ENCODE data around the gene RAB5B. TPM values are rescaled to one million over a fixed set of nuclear protein-coding genes. Genes with fewer than 3 reads are reported as not detected.

Gene RAB5B
- total RNA-seq, 6 experiments from 2014 or later, result 90.2 to 107 (median 96.5) TPM

DNA sequence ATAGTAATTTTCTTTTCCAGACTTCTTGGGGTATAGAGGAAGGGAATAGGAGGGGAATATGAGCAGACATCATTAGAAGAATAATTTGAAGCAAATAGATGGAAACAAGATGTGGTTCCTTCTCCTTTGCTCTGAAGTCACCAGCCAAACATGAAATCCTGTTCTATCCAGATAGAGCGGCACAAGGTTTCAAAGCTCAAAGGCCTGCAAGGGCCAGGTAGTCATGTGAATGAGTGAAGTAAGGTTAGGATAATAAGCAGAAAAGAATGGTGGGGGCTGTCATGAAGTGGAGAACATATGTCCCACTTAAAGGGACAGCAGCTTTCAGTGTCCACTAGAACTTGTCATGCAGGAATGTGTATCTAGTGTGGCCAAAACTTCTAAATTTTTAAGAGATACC, 44.5 kb downstream of the RAB5B start:
- Mint-ChIP-seq H3K27me3 (ENCODE audit: insufficient read depth) (no peaks in the 10 kb centered on the region), H3K4me1 (ENCODE audit: low read depth) (peaks cover 10% of the 10 kb centered on the region; the same call in 1 of the 2 replicates), H3K36me3 (ENCODE audit: low read depth) (no peaks in the 10 kb centered on the region), H3K27ac (no peak overlapping the region), H3K9me3 (no peaks in the 10 kb centered on the region), H3K4me3 (no peak overlapping the region)
- TF ChIP-seq, protein P1, sequence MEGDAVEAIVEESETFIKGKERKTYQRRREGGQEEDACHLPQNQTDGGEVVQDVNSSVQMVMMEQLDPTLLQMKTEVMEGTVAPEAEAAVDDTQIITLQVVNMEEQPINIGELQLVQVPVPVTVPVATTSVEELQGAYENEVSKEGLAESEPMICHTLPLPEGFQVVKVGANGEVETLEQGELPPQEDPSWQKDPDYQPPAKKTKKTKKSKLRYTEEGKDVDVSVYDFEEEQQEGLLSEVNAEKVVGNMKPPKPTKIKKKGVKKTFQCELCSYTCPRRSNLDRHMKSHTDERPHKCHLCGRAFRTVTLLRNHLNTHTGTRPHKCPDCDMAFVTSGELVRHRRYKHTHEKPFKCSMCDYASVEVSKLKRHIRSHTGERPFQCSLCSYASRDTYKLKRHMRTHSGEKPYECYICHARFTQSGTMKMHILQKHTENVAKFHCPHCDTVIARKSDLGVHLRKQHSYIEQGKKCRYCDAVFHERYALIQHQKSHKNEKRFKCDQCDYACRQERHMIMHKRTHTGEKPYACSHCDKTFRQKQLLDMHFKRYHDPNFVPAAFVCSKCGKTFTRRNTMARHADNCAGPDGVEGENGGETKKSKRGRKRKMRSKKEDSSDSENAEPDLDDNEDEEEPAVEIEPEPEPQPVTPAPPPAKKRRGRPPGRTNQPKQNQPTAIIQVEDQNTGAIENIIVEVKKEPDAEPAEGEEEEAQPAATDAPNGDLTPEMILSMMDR (IDR thresholded peaks at IDR 0.05), result no peak
- DNase-seq, result no peak

DNA sequence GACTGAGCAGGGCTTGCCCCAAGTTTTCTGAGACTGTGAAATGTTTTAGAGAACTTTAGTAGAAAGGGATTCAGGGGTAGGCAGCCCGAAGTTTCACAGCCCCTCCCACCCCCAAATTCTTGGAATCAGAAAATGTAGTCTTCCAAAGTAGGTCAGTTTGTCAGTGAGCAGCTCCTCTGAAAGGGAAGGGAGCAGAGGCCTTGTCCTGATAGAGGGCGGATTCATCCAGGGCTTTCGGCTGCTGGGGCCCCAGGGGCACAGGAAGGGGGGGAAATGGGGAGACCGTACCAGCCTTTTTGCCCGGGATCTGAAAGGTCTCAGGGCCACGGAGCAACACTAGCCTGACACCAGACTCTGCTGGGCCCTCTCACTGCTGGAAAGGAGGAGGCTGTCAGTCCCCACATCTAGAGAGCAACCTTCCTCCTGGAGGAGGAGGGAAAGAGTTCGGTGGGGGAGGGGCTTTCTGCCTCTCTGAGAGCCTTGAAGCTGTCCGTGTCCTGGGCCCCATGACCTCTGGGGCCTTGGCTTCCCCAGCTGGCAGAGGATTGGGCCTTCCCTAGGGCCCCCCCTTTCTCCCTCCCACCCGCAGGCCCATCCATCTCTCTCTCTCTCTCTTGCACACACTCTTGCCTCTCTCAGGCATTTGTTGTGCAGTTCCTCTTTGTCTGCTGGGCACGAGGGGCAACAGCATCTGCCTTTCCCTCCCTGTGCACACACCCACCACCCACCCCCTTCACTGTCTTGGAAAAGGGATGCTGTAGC, 46.7 kb downstream of the RAB5B start, which contains the start of gene IKZF4:
IKZF4 (plus strand) TSS at position 621 of the 762 bp plus-strand sequence. CDS start 451 bp downstream, outside the sequence.
- Mint-ChIP-seq H3K4me1 (ENCODE audit: low read depth) (peaks cover 10% of the 10 kb centered on the region; the same call in 1 of the 2 replicates), H3K36me3 (ENCODE audit: low read depth) (no peaks in the 10 kb centered on the region), H3K4me3 (no peak within 1 kb of the TSS), H3K27me3 (ENCODE audit: insufficient read depth) (no peaks in the 10 kb centered on the region), H3K27ac (no peak within 1 kb of the TSS; the same call in 1 of the 2 replicates), H3K9me3 (no peaks in the 10 kb centered on the region)
- DNase-seq, result no peak
- TF ChIP-seq, protein P1 (IDR thresholded peaks at IDR 0.05), result no peak

DNA sequence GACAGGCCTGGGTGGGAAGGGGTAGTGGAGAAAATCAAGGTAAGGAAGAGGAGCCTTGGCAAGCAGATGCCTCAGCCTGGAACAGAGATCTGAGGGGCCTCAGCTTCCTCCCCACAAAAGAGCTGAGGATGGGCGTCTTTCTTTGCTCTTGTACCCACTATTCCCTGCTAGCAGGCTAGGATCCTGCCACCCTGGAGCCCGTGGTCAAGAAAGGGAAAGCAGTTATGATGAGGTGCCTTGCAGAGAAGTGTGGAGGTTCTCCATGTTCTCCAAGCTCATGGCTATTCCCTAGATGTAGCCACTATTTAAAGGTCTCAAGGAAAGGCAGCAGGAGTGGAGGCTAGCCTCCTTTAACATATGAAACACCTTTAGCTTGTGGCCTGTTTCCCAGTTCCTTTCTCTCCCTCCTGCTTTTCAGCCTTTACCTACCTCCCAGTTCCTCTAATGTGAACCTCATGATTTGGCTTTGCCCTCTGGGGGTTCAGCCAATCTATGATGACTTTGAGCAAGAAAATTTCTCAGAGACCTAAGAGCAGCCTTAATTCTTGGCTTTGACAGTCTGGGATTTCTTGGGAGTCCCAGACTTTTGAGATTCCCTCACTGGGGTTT, 48.1 kb downstream of the RAB5B start:
- no peak overlapping the region for H3K27ac Mint-ChIP-seq
- peaks cover 10% of the 10 kb centered on the region; the same call in 1 of the 2 replicates for H3K4me1 Mint-ChIP-seq (ENCODE audit: low read depth)
- DNase-seq, result no peak
- H3K27me3 Mint-ChIP-seq (ENCODE audit: insufficient read depth), result no peaks in the 10 kb centered on the region
- no peaks in the 10 kb centered on the region for H3K9me3 Mint-ChIP-seq
- TF ChIP-seq, protein P1 (IDR thresholded peaks at IDR 0.05), result no peak
- H3K4me3 Mint-ChIP-seq, result no peak overlapping the region
- H3K36me3 Mint-ChIP-seq (ENCODE audit: low read depth), result no peaks in the 10 kb centered on the region

DNA sequence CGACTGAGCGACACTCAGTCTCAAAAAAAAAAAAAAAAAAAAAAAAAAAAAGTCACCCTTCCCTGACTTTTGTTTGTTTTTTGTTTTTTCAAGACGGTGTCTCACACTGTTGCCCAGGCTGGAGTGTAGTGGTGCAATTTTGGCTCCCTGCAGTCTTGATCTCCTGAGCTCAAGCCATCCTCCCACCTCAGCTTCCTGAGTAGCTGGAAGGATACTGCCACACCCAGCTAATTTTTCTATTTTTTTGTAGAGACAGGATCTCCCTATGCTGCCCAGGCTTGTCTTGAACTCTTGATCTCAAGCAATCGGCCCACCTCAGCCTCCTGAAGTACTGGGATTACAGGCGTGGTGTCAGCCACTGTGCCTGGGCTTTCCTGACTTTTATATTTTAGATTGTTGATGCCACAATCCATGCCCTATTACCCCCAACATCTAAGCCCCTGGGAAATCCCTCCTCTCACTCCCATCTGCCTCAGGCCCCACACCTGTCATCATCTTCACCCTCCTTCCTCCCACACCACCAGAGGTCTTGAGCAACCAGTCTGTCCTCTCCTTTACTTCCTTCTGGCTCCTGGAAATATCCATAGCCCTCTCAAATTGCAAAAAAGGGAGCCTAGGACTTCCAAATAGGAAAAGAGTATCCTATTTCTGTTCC, 54.8 kb downstream of the RAB5B start:
- no peaks in the 10 kb centered on the region; the same call in 1 of the 2 replicates for H3K27me3 Mint-ChIP-seq (ENCODE audit: insufficient read depth)
- 0 out of 2 replicates have a peak, but pooled peaks cover 7% of the 10 kb centered on the region for H3K36me3 Mint-ChIP-seq (ENCODE audit: low read depth)
- no peak for DNase-seq
- TF ChIP-seq, protein P1 (IDR thresholded peaks at IDR 0.05), result no peak
- peak overlapping the region; percentile 86 for H3K27ac Mint-ChIP-seq
- peaks cover 17% of the 10 kb centered on the region for H3K4me1 Mint-ChIP-seq (ENCODE audit: low read depth)
- H3K4me3 Mint-ChIP-seq, result peak overlapping the region; percentile 7; the same call in 1 of the 2 replicates
- H3K9me3 Mint-ChIP-seq, result no peaks in the 10 kb centered on the region

DNA sequence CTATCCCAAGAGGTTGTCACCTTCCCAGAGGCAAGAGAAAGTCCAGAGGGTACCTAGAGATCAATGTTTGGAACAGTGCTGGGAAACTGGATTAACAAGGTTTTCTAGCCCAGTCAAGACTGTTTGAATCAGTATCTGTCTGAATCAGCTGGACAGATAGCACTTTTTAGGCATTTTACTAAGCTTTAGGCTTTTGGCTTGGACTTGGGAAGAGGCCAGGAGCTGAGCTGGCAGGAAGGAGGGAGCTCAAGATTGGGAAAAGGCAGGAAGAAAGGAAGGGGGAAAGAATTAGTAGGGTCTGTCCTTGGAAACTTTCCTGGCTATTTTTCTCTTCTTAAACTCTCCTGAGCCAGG, 55.3 kb downstream of the RAB5B start:
- Mint-ChIP-seq H3K27ac (peak overlapping the region; percentile 86), H3K4me1 (ENCODE audit: low read depth) (peaks cover 17% of the 10 kb centered on the region), H3K4me3 (no peak overlapping the region), H3K27me3 (ENCODE audit: insufficient read depth) (no peaks in the 10 kb centered on the region; the same call in 1 of the 2 replicates), H3K36me3 (ENCODE audit: low read depth) (0 out of 2 replicates have a peak, but pooled peaks cover 7% of the 10 kb centered on the region), H3K9me3 (no peaks in the 10 kb centered on the region)
- peak; percentile 62 for DNase-seq
- TF ChIP-seq, protein P1 (IDR thresholded peaks at IDR 0.05), result no peak

All from HFFc6 (cell line).